GM18508 (cell line): ENCODE results near the gene PCMT1.
"Not testable (repeated sequence)": the region's sequence is repeated elsewhere in the genome, so short reads cannot be mapped to it uniquely, and the experiment has no call there.

Experiments used
- ATAC-seq: cut with Tn5 transposase; IDR thresholded peaks from one replicate; pipeline ENCODE4 v1.9.1; 2021; ENCODE audit warnings: moderate number of reproducible peaks; ENCODE audit not compliant: insufficient read depth, unreplicated experiment

Gene PCMT1

DNA sequence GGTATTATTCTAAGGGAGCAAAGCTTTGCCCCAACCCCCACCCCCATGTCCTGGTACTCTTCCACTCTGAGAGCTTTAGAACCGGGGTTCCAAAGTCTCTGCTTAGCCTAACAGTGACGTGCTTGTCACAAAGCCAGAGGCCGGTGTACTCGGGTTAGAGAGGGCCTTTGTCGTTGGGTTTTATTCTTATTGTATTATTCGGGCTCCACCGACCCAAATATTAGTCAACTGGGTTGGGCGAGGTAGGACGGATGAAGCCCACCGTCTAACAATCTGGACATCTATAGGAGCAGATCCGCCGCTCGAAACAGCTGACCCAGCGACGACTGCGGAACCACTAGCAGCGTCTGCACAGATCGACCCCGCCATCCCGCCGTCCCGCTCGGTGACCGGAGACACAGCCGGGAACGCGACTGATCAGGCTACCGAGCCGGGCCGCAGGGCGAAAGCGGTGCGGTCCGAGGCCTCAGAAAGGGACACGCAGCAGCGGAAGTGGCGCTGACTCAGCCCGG is 403 bp upstream of the PCMT1 start:
- ATAC-seq, result not testable (repeated sequence)

DNA sequence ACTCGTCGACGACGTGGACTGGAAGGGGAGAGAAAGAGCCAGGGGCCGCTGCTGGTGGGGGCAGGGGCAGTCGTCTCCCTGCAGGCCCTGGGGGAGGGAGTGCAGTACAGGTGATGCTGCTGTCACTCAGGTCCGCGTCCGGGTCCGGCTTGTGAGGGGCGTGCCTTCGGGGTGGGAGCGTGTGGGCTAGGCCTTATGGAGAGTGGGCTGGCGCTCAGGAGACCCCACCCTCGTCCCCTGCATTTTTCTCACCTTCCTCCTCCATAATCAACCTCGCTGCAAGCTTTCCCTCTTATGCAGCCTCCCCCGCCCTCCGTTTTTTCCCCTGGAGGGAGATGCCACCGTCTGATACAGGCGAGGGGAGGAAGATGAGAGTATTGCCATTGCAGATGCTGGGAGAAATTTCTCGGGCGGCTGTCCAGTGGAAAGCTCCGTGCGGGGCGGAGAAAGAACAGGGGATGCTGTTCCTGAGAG is 632 bp downstream of the PCMT1 start:
- peak; percentile 15 for ATAC-seq

DNA sequence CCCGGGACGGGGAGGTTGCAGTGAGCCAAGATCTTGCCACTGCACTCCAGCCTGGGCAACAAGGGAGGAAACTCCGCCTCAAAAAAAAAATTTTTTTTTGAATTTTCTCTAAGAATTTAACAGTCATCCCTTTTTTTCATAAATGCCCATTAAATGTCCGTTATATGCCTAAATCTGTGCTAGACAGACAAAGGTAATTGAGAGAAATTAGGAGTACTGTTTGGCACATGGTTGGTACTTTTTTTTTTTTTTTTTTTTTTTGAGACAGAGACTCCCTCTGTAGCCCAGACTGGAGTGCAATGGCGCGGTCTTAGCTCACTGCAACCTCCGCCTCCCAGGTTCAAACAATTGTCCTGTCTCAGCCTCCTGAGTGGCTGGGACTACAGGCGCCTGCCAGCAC is 1.7 kb downstream of the PCMT1 start:
- ATAC-seq, result no peak

DNA sequence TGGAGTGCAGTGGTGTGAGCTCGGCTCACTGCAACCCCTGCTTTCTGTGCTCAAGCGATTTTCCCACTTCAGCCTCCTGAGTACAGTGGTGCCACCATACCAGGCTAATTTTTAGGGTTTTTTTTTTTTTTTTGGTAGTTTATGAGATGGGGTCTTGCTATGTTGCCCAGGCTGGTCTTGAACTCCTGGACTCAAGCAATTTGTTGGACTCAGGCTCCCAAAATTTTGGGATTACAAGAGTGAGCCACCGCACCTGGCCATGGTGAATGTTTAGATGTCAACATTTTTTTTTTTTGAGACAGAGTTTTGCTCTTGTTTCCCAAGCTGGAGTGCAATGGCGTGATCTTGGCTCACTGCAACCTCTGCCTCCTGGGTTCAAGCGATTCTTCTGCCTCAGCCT is 2.4 kb downstream of the PCMT1 start:
- not testable (repeated sequence) for ATAC-seq

DNA sequence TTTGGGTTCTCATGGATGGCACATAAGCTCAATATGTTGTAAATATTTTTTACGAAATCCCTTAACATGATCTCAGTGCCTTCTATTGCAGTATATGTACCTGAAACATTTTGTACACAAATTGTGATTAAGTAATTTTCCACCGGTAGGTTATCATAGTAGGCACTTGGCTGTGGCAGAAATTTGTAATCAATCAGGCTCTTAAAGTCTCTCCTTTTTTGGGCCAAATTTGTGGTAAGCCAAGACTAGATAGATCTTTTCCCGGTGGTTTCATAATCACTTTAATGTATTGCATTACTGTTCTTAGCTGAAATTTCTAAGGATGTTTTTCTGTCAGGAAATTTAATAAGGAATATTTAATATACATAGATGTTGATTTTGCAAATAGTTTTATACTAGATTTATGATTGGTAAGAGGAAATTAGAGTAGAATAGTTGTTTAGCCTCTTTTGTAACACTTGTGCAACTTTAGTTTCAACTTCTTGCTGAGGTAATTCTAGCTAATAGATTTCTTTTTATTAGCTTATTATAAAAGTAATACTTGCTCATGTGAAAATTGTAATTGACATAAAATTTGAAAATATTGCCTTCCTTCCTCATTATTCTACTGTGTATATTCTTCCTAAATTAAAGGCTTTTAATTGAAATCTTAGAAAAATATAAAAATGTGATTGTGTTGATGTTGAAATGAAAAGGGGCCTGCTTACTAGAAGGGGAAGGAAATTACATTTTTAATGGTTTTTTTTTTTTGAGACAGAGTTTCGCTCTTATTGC is 3.2 kb downstream of the PCMT1 start:
- no peak for ATAC-seq

DNA sequence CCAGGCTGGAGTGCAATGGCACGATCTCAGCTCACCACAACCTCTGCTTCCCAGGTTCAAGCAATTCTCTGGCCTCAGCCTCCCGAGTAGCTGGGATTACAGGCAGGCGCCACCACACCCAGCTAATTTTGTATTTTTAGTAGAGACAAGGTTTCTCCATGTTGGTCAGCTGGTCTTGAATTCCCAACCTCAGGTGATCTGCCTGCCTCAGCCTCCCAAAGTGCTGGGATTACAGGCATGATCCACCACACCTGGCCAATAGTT is 3.8 kb downstream of the PCMT1 start:
- ATAC-seq, result not testable (repeated sequence)

DNA sequence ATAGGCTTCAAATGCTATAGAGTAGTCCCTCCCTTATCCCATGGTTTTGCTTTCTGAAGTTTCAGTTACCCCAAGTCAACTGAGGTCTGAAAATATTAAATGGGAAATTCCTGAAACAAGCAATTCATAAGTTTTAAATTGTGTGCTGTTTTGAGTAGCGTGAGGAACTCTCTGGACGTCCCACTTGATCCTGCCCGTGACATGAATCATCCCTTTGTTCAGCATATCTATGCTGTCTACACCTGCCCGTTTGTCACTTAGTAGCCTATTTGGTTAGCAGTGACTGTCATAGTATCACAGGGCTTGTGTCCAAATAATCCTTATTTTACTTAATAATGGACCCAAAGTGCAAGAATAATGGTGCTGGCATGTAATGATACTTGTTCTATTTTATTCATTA is 5.0 kb downstream of the PCMT1 start:
- no peak for ATAC-seq

DNA sequence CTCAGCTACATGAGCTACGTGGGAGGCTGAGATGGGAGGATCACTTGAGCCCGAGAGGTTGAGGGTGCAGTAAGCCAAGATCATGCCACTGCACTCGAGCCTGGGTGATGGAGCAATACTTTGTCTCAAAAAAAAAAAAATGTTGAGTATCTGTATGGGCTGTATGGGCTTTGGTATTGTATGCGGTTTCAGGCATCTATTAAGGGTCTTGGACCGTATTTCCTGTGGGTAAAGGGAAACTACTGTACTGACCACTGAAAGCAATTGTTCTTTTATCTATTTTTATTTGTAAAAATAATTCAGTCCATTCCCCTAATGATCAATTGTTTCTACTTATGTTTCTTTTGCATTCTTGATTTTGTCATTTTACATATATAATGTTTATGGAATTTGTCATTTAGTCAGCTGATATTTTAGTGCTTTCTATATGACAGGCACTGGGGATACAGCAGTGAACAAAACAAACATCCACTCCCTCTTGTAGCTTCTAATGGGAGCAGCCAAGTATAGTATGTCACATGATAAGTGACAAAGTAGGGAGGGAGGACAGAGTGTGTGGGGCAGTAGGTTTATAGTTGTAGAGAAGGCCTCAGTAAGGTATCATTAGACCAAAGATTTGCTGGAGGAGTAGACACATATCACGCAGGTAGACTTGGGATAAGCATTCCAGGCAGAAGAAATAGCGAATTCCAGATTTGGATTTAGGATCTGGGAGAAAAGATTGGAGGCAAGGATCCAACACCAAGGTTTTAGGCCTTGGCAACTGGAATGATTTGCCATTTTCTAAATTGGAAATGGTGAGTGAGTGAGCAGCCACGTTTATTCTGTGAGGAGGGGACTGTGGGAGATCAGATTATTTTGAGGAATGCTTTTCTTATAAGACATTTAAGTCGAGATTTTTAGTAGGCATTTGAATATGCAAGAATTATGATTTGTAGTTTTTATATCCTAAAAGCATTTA is 6.0 kb downstream of the PCMT1 start:
- peak; percentile 59 for ATAC-seq

DNA sequence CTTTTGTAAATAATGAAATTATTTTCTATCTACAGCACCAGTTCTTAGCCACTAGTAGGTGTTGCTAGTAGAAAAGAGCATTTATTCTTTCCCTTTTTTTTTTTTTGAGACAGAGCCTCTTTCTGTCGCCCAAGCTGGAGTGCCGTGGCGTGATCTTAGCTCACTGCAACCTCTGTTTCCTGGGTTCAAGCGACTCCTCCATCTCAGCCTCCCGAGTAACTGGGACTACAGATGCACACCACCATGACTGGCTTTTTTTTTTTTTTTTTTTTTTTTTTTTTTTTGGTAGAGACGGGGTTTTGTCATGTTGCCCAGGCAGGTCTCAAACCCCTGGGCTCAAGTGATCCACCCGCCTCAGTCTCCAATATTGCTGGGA is 6.7 kb downstream of the PCMT1 start:
- ATAC-seq, result no peak

DNA sequence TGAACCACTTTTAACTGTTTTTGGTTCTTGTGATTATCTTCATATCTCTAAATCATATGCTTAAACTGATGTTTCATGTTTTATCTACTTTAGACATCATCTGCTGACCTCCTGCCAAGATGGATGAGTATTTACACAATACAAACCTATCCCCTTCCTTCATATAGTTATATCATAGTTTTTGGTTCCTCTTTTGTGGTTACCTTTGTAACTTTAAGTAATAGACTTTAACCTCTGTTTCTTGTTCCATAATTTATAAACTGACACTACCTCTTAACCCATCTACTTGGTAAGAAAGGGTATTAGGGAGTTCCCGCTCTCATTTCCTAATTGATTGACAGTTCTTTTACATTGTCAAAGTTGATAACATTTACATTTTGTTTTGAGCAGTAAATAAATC is 11.9 kb downstream of the PCMT1 start:
- peak; percentile 99 for ATAC-seq

DNA sequence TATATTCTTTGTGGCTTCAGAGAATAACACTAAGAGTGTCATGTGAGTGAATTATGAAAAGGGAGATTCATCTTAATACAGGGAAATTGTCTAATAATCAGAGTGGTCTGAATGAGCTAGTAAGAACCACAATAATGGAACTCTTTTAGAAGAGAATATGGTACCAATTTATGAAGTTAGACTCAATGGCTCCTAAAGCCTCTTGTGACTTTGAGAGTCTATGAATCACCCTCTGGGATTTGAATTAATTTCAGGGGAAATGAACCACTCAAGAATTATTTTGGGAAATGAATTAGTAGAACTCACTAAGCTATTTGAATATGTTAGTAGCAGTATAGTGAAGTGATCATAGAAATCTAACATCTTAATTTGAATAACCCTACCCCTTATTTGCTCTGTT is 14.3 kb downstream of the PCMT1 start:
- ATAC-seq, result no peak

DNA sequence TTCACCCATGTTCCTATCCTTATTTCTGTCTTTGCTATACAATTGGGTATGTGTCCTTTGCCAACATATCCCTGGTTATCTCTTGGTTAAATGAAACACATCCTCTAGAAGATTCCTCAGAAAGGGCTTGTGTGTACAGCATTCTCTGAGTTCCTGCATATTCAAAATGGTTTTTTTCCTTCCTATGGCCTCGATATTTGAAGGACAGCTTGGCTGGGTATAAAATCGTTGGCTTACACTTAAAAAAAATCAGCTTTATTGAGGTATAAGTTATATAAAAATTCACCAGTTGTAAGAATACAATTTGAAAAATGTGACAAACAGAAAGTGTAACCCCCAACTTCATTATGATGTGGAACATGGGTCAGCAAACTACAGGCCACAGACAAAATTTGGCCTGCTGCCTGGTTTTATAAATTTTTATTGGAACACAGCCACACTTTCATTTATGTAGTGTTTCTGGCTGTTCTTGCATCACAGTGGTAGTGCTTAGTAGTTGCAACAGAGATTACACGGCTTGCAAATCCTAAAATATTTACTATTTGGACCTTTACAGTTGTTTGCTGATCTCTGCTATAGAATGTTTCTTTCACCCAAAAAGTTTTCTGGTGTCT is 16.7 kb downstream of the PCMT1 start:
- no peak for ATAC-seq

DNA sequence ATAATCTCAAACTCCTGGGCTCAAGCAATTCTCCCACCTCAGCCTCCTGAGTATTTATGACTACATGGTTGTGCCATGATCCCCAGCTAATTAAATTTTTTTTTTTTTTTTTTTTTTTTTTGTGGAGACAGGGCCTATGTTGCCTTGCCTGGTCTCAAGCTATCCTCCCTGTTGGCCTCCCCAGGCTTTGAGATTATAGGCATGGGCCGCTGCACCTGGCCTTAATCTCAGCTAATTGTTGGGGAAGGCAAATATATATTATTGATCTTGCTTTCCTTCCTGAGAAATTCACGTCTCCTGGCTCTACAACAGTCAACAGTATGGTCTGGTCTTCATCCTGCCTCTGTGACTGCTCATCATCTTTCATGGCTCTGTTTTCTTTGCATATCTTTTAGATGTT is 20.1 kb downstream of the PCMT1 start:
- no peak for ATAC-seq

DNA sequence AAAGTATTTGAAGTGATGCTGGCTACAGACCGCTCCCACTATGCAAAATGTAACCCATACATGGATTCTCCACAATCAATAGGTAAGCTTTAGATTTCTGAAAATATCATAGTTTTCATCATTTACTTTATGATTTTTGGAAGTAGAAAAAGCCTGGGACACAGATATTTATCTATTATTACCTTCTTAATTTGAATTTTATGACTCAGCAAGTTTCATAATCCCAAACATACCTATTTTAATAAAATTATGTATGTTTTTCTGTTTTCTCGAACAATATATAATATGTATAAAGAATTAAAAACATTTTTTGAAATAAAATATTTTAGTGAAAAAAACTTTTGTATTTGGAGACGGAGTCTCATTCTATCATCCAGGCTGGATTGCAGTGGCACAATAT is 21.6 kb downstream of the PCMT1 start:
- ATAC-seq, result no peak

DNA sequence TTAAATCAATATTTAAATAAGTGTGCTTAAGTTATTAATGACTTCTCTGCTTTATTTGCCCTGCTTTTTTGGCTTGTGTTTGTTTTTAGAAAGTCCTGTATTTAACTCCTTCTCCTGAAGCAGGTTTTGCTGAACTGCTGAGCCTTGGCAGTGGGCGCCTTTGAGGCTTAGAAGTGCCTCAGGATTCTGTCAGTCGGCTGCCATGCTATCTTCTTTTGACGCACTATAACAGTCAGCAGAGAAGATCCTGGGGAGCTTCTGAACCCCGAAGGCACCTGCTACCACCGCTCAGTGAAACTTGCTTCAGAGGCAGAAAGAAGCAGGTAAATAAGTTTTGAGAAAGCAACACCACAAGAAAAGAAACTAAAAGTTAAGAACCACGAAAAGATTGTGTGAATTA is 22.4 kb downstream of the PCMT1 start:
- no peak for ATAC-seq

DNA sequence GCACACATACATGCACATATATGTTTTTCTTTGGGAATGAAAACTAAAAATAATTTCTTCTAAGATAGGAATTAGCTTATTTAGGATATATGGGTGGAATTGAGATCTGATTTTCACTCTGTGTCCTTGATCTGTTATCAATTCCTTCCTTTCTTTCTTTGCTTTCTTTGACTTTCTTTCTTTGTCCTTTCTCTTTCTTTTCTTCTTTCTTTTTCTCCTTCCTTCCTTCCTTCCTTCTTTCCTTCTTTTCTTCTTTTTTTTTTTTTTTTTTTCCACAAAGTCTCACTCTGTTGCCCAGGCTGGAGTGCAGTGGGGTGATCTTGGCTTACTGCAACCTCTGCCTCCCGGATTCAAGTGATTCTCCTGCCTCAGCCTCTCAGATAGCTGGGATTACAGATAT is 28.1 kb downstream of the PCMT1 start:
- ATAC-seq, result no peak

DNA sequence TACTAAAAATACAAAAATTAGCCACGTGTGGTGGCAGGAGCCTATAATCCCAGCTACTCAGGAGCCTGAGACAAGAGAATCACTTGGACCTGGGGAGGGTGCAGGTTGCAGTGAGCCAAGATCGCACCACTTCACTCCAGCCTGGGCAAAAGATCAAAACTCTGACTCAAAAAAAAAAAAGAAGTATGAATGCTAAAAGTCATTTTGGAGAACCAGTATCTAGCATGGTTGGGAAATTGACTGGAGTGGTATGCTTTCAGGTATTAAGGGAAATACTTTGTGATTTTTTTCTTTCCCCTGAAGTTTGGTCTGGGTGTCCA is 30.1 kb downstream of the PCMT1 start:
- no peak for ATAC-seq

DNA sequence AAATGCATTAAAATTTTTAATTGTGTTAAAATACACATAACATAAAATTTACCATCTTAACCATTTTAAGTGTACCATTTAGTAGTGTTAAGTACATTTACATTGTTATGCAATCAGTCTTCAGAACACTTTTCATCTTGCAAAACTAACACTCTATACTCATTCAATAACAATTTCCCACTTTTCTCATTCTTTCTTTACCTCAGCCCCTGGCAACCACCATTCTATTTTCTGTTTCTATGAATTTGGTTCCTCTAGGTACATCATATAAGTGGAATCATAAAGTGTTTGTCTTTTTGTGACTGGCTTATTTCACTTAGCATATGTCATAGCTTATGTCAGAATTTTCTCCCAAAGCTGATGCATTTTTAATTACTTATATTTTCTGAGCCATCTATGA is 32.2 kb downstream of the PCMT1 start:
- ATAC-seq, result no peak

DNA sequence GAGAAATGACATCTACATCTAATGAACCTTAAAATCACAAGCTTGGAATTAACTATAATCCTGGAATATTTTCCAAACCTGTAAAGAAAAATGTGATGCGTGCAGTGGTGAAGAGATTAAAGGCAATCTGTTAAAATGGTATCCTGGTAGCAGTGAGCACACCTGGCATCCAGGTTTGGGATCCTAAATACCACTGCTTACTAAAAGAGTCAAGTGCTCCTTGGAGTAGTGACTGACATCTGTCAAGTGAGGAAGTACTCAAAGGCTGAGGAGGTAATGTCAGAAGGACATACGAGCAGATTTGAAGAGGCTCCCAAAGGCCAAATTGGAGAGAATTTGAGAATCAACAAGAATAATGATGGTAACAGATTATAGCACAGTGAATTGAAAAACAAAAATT is 32.8 kb downstream of the PCMT1 start:
- no peak for ATAC-seq

DNA sequence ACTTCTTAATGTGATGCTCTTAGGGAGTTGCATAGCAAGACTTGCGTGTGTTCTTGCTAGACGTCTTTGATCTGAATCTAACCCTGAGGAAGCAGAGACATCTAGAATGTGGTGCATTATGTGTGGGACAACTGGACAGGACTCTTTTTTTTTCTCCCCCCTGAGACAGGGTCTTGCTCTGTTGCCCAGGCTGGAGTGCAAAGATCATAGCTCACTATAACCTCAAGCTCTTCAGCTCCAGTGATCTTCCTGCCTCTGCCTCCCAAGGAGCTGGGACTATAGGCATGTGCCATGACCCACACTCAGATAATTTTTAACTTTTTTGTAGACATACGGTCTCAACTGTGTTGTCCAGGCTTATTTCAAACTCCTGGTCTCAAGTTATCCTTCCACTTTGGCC is 34.0 kb downstream of the PCMT1 start:
- no peak for ATAC-seq

DNA sequence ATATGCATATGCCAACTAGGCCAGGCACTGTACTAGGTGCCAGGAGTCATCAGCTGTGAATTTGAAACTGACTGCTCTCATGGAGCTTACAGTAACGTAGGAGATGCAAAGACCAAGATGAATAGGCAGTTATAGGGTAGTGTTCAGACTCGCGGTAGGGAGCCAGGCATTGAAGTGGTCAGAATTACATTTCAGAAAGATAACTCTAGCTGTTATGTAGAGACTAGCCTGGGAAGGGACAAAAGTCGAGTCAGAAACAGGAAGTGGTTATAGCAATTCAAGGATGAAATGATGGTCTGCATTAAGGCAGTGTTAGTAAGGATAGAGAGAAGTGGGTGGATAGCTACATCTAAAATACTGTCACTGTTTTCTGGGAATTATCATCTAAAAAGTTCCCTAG is 56.6 kb downstream of the PCMT1 start:
- no peak for ATAC-seq
